Stimulated activated CD8-positive, alpha-beta memory T cell treated with anti-CD3 and anti-CD28 coated beads, Interleukin-7, amount 100 ng/mL, for 48 hours (primary cell): ENCODE results near the gene RTL5.

Experiments
- DNase-seq, 2 donors: peaks; one replicate each; pipeline ENCODE4 v3.0.0-alpha.2; 2020; ENCODE audit warnings: low read depth in 1 of 2; ENCODE audit errors: extremely low read depth in 1 of 2

Gene RTL5

GRCh38 chrX:72079607-72080006 lies 52.1 kb downstream of the RTL5 start:
- DNase-seq, result no peak

- DNase-seq, result no peak
These were observed 53.3 kb downstream of the RTL5 start for GRCh38 chrX:72078411-72078810.
